ENCODE measurements around the gene BMPR1A.

Gene BMPR1A

DNA sequence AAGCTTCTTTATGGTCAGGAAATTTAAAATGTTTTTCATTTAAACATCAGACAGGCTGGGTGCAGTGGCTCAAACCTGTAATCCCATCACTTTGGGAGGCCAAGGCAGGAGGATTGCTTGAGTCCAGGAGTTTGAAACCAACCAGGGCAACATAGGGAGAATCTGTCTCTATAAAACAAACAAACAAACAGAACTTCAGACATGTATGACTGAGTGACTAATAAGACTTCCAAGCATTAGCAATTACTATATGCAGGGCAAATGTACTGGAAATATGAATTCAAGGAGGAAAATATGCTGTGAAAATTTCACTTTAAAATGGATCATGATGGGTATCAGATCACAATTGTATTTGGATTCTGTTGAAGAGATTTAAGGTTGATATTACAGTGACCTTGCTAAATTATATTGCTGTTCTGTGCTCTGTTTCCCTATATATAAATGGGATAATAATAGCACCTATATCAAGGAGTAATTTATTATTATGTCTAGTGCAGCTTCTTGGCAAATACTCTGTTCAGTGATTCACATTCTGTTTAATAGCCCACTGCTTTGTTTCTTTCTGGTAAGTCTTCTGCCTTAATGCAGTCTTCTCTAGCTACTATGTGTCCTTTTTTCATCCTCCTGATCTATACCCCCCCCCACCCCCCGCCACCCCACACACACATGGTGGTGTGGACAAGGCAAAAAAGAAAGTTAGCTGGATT lies 36.2 kb downstream of the BMPR1A start:
- Histone ChIP-seq H3K9me2 (replicated peaks; ENCODE audit: control insufficient read depth, low read length) (no peaks in the 10 kb centered on the region), H3K79me2 (ENCODE audit: control insufficient read depth, low read length) (no peaks in the 10 kb centered on the region), H3K4me1 (ENCODE audit: control insufficient read depth, low read length) (no peaks in the 10 kb centered on the region), H3K36me3 (ENCODE audit: control insufficient read depth, low read length) (no peaks in the 10 kb centered on the region), H3K9me3 (ENCODE audit: control insufficient read depth, insufficient read depth, low read length) (peaks cover 1% of the 10 kb centered on the region; the same call in 1 of the 2 replicates), H3F3A (ENCODE audit: control insufficient read depth, insufficient read depth) (no peaks in the 10 kb centered on the region), H3K4me2 (ENCODE audit: low read length) (no peak overlapping the region), H3K27me3 (ENCODE audit: control insufficient read depth, low read length) (no peaks in the 10 kb centered on the region), H3K4me3 (ENCODE audit: low read length) (no peak overlapping the region), H3K27ac (ENCODE audit: low read depth, low read length) (no peak overlapping the region), H4K20me1 (ENCODE audit: control insufficient read depth, insufficient read depth, low read depth, low read length) (0 out of 2 replicates have a peak, but pooled peaks cover 2% of the 10 kb centered on the region)
- TF ChIP-seq, protein P1, sequence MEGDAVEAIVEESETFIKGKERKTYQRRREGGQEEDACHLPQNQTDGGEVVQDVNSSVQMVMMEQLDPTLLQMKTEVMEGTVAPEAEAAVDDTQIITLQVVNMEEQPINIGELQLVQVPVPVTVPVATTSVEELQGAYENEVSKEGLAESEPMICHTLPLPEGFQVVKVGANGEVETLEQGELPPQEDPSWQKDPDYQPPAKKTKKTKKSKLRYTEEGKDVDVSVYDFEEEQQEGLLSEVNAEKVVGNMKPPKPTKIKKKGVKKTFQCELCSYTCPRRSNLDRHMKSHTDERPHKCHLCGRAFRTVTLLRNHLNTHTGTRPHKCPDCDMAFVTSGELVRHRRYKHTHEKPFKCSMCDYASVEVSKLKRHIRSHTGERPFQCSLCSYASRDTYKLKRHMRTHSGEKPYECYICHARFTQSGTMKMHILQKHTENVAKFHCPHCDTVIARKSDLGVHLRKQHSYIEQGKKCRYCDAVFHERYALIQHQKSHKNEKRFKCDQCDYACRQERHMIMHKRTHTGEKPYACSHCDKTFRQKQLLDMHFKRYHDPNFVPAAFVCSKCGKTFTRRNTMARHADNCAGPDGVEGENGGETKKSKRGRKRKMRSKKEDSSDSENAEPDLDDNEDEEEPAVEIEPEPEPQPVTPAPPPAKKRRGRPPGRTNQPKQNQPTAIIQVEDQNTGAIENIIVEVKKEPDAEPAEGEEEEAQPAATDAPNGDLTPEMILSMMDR (IDR thresholded peaks at IDR 0.05; ENCODE audit: low read depth, low read length, poor library complexity, severe bottlenecking) = no peak
- TF ChIP-seq EZH2phosphoT487 (IDR thresholded peaks at IDR 0.05; ENCODE audit: borderline replicate concordance, low read length) = no peak

DNA sequence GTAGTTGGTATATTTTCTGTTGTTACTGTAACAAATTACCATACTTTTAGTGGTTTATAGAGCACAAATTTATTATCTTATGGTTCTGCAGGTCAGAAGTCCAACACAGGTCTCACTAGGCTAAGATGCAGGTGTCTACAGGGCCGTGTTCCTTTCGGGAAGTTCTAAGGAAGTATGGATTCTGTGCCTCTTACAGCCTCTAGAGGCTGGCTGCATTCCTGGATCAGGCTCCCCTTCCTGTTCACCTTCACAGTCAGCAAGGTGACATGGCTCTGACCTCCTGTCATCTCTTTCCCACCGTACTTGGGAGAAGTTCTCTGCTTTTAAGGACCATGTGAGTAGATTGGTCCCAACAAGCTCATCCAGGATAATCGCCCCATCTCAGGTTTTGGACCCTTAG lies 37.3 kb downstream of the BMPR1A start:
- Histone ChIP-seq H3K27ac (ENCODE audit: low read depth, low read length) (no peak overlapping the region), H3K9me2 (replicated peaks; ENCODE audit: control insufficient read depth, low read length) (no peaks in the 10 kb centered on the region), H3K4me2 (ENCODE audit: low read length) (no peak overlapping the region), H3K9me3 (ENCODE audit: control insufficient read depth, insufficient read depth, low read length) (no peaks in the 10 kb centered on the region), H3K4me3 (ENCODE audit: low read length) (no peak overlapping the region), H4K20me1 (ENCODE audit: control insufficient read depth, insufficient read depth, low read depth, low read length) (0 out of 2 replicates have a peak, but pooled peaks cover 2% of the 10 kb centered on the region), H3K27me3 (ENCODE audit: control insufficient read depth, low read length) (0 out of 2 replicates have a peak, but pooled peaks cover 2% of the 10 kb centered on the region), H3F3A (ENCODE audit: control insufficient read depth, insufficient read depth) (no peaks in the 10 kb centered on the region), H3K36me3 (ENCODE audit: control insufficient read depth, low read length) (no peaks in the 10 kb centered on the region), H3K4me1 (ENCODE audit: control insufficient read depth, low read length) (no peaks in the 10 kb centered on the region), H3K79me2 (ENCODE audit: control insufficient read depth, low read length) (no peaks in the 10 kb centered on the region)
- TF ChIP-seq, protein P1 (IDR thresholded peaks at IDR 0.05; ENCODE audit: low read depth, low read length, poor library complexity, severe bottlenecking) = no peak
- TF ChIP-seq EZH2phosphoT487 (IDR thresholded peaks at IDR 0.05; ENCODE audit: borderline replicate concordance, low read length) = no peak

- no peak for TF ChIP-seq EZH2phosphoT487 (IDR thresholded peaks at IDR 0.05; ENCODE audit: borderline replicate concordance, low read length)
- 0 out of 2 replicates have a peak, but pooled peaks cover 3% of the 10 kb centered on the region for H3K27me3 ChIP-seq (ENCODE audit: control insufficient read depth, low read length)
- no peaks in the 10 kb centered on the region for H3K4me1 ChIP-seq (ENCODE audit: control insufficient read depth, low read length)
- no peak overlapping the region for H3K4me2 ChIP-seq (ENCODE audit: low read length)
- H3K4me3 ChIP-seq (ENCODE audit: low read length) = no peak overlapping the region
- no peaks in the 10 kb centered on the region for H3F3A ChIP-seq (ENCODE audit: control insufficient read depth, insufficient read depth)
- no peaks in the 10 kb centered on the region for H3K9me3 ChIP-seq (ENCODE audit: control insufficient read depth, insufficient read depth, low read length)
- 0 out of 2 replicates have a peak, but pooled peaks cover 2% of the 10 kb centered on the region for H4K20me1 ChIP-seq (ENCODE audit: control insufficient read depth, insufficient read depth, low read depth, low read length)
- H3K79me2 ChIP-seq (ENCODE audit: control insufficient read depth, low read length) = no peaks in the 10 kb centered on the region
- no peaks in the 10 kb centered on the region for H3K9me2 ChIP-seq (replicated peaks; ENCODE audit: control insufficient read depth, low read length)
- no peak overlapping the region for H3K27ac ChIP-seq (ENCODE audit: low read depth, low read length)
- H3K36me3 ChIP-seq (ENCODE audit: control insufficient read depth, low read length) = no peaks in the 10 kb centered on the region
Observed at GRCh38 chr10:86795353-86795752, 38.9 kb downstream of the BMPR1A start.

- no peak overlapping the region for H3K4me2 ChIP-seq (ENCODE audit: low read length)
- no peaks in the 10 kb centered on the region for H3F3A ChIP-seq (ENCODE audit: control insufficient read depth, insufficient read depth)
- no peak overlapping the region for H3K4me3 ChIP-seq (ENCODE audit: low read length)
- no peaks in the 10 kb centered on the region for H3K4me1 ChIP-seq (ENCODE audit: control insufficient read depth, low read length)
- H3K27me3 ChIP-seq (ENCODE audit: control insufficient read depth, low read length) = 0 out of 2 replicates have a peak, but pooled peaks cover 3% of the 10 kb centered on the region
- H3K9me2 ChIP-seq (replicated peaks; ENCODE audit: control insufficient read depth, low read length) = no peaks in the 10 kb centered on the region
- H3K9me3 ChIP-seq (ENCODE audit: control insufficient read depth, insufficient read depth, low read length) = no peaks in the 10 kb centered on the region
- no peak for TF ChIP-seq EZH2phosphoT487 (IDR thresholded peaks at IDR 0.05; ENCODE audit: borderline replicate concordance, low read length)
- H3K27ac ChIP-seq (ENCODE audit: low read depth, low read length) = no peak overlapping the region
- no peaks in the 10 kb centered on the region for H3K36me3 ChIP-seq (ENCODE audit: control insufficient read depth, low read length)
- H3K79me2 ChIP-seq (ENCODE audit: control insufficient read depth, low read length) = no peaks in the 10 kb centered on the region
- 0 out of 2 replicates have a peak, but pooled peaks cover 2% of the 10 kb centered on the region for H4K20me1 ChIP-seq (ENCODE audit: control insufficient read depth, insufficient read depth, low read depth, low read length)
Observed at GRCh38 chr10:86798025-86798424, 41.6 kb downstream of the BMPR1A start.

All from DOHH2 (cell line).